Measurements from ENCODE around the gene SV2B.

SV2B gene

DNA sequence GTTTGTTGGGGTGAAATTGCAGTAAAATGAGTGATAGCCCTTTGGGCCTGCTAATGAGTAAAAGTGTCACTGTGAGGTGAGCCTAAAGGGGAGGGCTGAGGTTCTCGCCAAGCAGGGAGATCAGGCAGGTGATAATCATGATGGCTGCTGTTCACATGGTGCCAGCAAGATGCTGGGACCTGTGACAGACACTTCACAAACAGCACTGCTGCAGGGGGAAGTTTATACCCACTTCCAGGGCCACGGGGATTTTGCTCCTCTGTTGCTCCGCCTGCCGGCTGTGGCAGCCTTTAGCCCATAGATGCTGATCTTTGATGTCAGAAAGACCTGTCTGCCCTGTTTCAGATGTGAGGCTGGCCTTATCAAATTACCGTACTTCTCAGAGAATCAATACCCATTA, 96.7 kb downstream of the SV2B start:
- no peak overlapping the region for H2BK12ac ChIP-seq (ENCODE audit: low read length)
- no peaks in the 10 kb centered on the region for H3K9me3 ChIP-seq (ENCODE audit: insufficient read depth, low read depth, low read length)
- no peaks in the 10 kb centered on the region for H3K4me1 ChIP-seq (ENCODE audit: control insufficient read depth in 1 of 2, insufficient read depth in 2 of 2, low read length in 2 of 2)
- H3K4ac ChIP-seq (ENCODE audit: low read depth, low read length): no peak overlapping the region
- no peaks in the 10 kb centered on the region for H3K36me3 ChIP-seq (ENCODE audit: control insufficient read depth in 1 of 2, insufficient read depth in 2 of 2, low read length in 2 of 2)
- no peak overlapping the region for H2AFZ ChIP-seq (ENCODE audit: insufficient read depth, low read length, poor library complexity)
- no peak overlapping the region for H2AK5ac ChIP-seq (ENCODE audit: low read length)
- no peak overlapping the region for H3K18ac ChIP-seq (ENCODE audit: low read length)
- no CpG with 5 or more reads among the region's 5 CpGs for WGBS (ENCODE audit: extremely low coverage, insufficient coverage, insufficient read length)
- H3K79me1 ChIP-seq (ENCODE audit: low read length): no peaks in the 10 kb centered on the region
- H4K8ac ChIP-seq (ENCODE audit: low read depth, low read length): no peak overlapping the region
- no peak overlapping the region for H3K9ac ChIP-seq (ENCODE audit: low read length)
- no peak overlapping the region for H4K91ac ChIP-seq (ENCODE audit: low read depth, low read length)
- H3K27ac ChIP-seq (ENCODE audit: low read depth, low read length): no peak overlapping the region
- H3K4me3 ChIP-seq (ENCODE audit: low read depth, low read length): no peak overlapping the region
- no peak overlapping the region for H3K4me2 ChIP-seq (ENCODE audit: low read length)
- H3K27me3 ChIP-seq (ENCODE audit: insufficient read depth, low read length): no peaks in the 10 kb centered on the region
- H3K79me2 ChIP-seq (ENCODE audit: control insufficient read depth, insufficient read depth, low read length, poor library complexity): no peaks in the 10 kb centered on the region
- H2BK120ac ChIP-seq (ENCODE audit: insufficient read depth, low read length, poor library complexity): no peak overlapping the region
- no peak overlapping the region for H2BK5ac ChIP-seq (ENCODE audit: low read depth, low read length, poor library complexity)
- no peak overlapping the region for H3K14ac ChIP-seq (ENCODE audit: low read length)
- no peak for DNase-seq
- no peak overlapping the region for H4K12ac ChIP-seq (ENCODE audit: low read depth, low read length)
- H3K23ac ChIP-seq (ENCODE audit: low read length): no peak overlapping the region

DNA sequence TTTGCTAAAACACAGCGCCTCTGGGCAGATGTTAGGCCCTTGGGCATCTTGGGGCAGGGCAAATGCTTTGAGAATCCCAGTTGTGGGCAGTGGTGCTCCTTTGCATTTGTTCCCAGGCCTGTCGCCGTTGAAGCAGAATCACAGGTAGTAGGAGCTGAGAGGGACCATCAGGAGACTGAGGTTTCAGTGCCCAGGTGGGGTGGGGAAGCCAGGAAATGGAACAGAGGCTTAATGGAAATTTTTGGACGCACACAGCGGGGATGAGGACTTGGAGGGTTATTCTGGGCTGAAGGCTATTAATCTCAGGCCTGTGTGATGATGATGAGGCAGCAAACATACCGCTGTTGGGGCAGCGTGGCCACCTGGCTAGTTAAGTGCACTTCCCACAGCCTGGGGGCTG, 99.5 kb downstream of the SV2B start:
- H3K9me3 ChIP-seq (ENCODE audit: insufficient read depth, low read depth, low read length): no peaks in the 10 kb centered on the region
- WGBS (ENCODE audit: extremely low coverage, insufficient coverage, insufficient read length): no CpG with 5 or more reads among the region's 7 CpGs

DNA sequence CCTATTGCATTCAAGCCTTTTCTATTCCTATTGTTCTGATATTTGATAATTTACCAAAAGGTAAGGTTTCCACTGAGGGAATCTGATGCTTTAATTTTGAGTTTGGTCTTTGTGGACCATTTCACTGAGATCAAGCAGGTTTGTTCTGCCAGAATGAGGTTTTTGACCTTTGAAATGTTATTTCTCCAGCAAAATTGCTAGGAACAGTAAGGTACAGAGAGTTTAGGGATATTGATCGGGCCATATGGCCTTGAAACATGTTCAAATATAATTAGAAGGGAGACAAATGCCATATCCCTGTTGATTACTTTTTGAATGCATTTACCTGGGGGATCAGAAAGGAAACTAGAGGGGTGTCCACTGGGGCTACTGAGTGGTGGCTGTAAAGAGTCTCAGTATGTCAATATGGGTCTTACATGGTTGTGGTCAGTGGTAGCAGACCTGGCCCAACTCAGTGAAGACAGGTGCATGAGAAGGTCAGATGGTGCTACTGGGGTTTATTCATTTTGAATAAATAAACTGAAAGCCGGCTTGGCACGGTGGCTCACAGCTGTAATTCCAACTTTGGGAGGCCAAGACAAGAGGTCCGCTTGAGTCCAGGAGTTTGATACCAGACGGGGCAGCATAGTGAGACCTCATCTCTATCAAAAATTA, 100.2 kb downstream of the SV2B start:
- Histone ChIP-seq H3K9me3 (ENCODE audit: insufficient read depth, low read depth, low read length) (no peaks in the 10 kb centered on the region), H4K12ac (ENCODE audit: low read depth, low read length) (no peak overlapping the region), H3K14ac (ENCODE audit: low read length) (no peak overlapping the region), H3K4ac (ENCODE audit: low read depth, low read length) (no peak overlapping the region), H2AK5ac (ENCODE audit: low read length) (no peak overlapping the region), H2AFZ (ENCODE audit: insufficient read depth, low read length, poor library complexity) (no peak overlapping the region), H2BK12ac (ENCODE audit: low read length) (no peak overlapping the region), H2BK5ac (ENCODE audit: low read depth, low read length, poor library complexity) (no peak overlapping the region), H4K91ac (ENCODE audit: low read depth, low read length) (no peak overlapping the region), H3K4me3 (ENCODE audit: low read depth, low read length) (no peak overlapping the region), H3K4me1 (ENCODE audit: control insufficient read depth in 1 of 2, insufficient read depth in 2 of 2, low read length in 2 of 2) (no peaks in the 10 kb centered on the region), H3K27me3 (ENCODE audit: insufficient read depth, low read length) (no peaks in the 10 kb centered on the region), H3K9ac (ENCODE audit: low read length) (no peak overlapping the region), H3K4me2 (ENCODE audit: low read length) (no peak overlapping the region), H3K79me1 (ENCODE audit: low read length) (no peaks in the 10 kb centered on the region), H2BK120ac (ENCODE audit: insufficient read depth, low read length, poor library complexity) (no peak overlapping the region), H3K79me2 (ENCODE audit: control insufficient read depth, insufficient read depth, low read length, poor library complexity) (no peaks in the 10 kb centered on the region), H4K8ac (ENCODE audit: low read depth, low read length) (no peak overlapping the region), H3K36me3 (ENCODE audit: control insufficient read depth in 1 of 2, insufficient read depth in 2 of 2, low read length in 2 of 2) (no peaks in the 10 kb centered on the region), H3K23ac (ENCODE audit: low read length) (no peak overlapping the region), H3K18ac (ENCODE audit: low read length) (no peak overlapping the region), H3K27ac (ENCODE audit: low read depth, low read length) (no peak overlapping the region)
- WGBS (ENCODE audit: extremely low coverage, insufficient coverage, insufficient read length): no CpG with 5 or more reads among the region's 5 CpGs
- no peak for DNase-seq

More for the DNA sequence above, 99.5 kb downstream of the SV2B start:
- Histone ChIP-seq H4K12ac (ENCODE audit: low read depth, low read length) (no peak overlapping the region), H3K14ac (ENCODE audit: low read length) (no peak overlapping the region), H2BK120ac (ENCODE audit: insufficient read depth, low read length, poor library complexity) (no peak overlapping the region), H2AFZ (ENCODE audit: insufficient read depth, low read length, poor library complexity) (no peak overlapping the region), H3K4me3 (ENCODE audit: low read depth, low read length) (no peak overlapping the region), H3K79me2 (ENCODE audit: control insufficient read depth, insufficient read depth, low read length, poor library complexity) (no peaks in the 10 kb centered on the region), H3K9ac (ENCODE audit: low read length) (no peak overlapping the region), H3K36me3 (ENCODE audit: control insufficient read depth in 1 of 2, insufficient read depth in 2 of 2, low read length in 2 of 2) (no peaks in the 10 kb centered on the region), H3K27me3 (ENCODE audit: insufficient read depth, low read length) (no peaks in the 10 kb centered on the region), H3K79me1 (ENCODE audit: low read length) (no peaks in the 10 kb centered on the region), H2BK5ac (ENCODE audit: low read depth, low read length, poor library complexity) (no peak overlapping the region), H4K91ac (ENCODE audit: low read depth, low read length) (no peak overlapping the region), H3K27ac (ENCODE audit: low read depth, low read length) (no peak overlapping the region), H3K18ac (ENCODE audit: low read length) (no peak overlapping the region), H4K8ac (ENCODE audit: low read depth, low read length) (no peak overlapping the region), H3K4me2 (ENCODE audit: low read length) (no peak overlapping the region), H3K4me1 (ENCODE audit: control insufficient read depth in 1 of 2, insufficient read depth in 2 of 2, low read length in 2 of 2) (no peaks in the 10 kb centered on the region), H3K23ac (ENCODE audit: low read length) (no peak overlapping the region), H3K4ac (ENCODE audit: low read depth, low read length) (no peak overlapping the region), H2BK12ac (ENCODE audit: low read length) (no peak overlapping the region), H2AK5ac (ENCODE audit: low read length) (no peak overlapping the region)
- no peak for DNase-seq

- no peaks in the 10 kb centered on the region for H3K79me1 ChIP-seq (ENCODE audit: low read length)
- H2AFZ ChIP-seq (ENCODE audit: insufficient read depth, low read length, poor library complexity): no peak overlapping the region
- H3K4me3 ChIP-seq (ENCODE audit: low read depth, low read length): no peak overlapping the region
- H2BK120ac ChIP-seq (ENCODE audit: insufficient read depth, low read length, poor library complexity): no peak overlapping the region
- no peak overlapping the region for H3K4me2 ChIP-seq (ENCODE audit: low read length)
- no peak overlapping the region for H3K14ac ChIP-seq (ENCODE audit: low read length)
- DNase-seq: no peak
- no peaks in the 10 kb centered on the region for H3K9me3 ChIP-seq (ENCODE audit: insufficient read depth, low read depth, low read length)
- H2AK5ac ChIP-seq (ENCODE audit: low read length): no peak overlapping the region
- H3K79me2 ChIP-seq (ENCODE audit: control insufficient read depth, insufficient read depth, low read length, poor library complexity): no peaks in the 10 kb centered on the region
- no peak overlapping the region for H3K4ac ChIP-seq (ENCODE audit: low read depth, low read length)
- no peak overlapping the region for H3K18ac ChIP-seq (ENCODE audit: low read length)
- H3K27me3 ChIP-seq (ENCODE audit: insufficient read depth, low read length): no peaks in the 10 kb centered on the region
- no peak overlapping the region for H4K91ac ChIP-seq (ENCODE audit: low read depth, low read length)
- H3K27ac ChIP-seq (ENCODE audit: low read depth, low read length): no peak overlapping the region
- no peak overlapping the region for H3K9ac ChIP-seq (ENCODE audit: low read length)
- no peak overlapping the region for H2BK12ac ChIP-seq (ENCODE audit: low read length)
- no peak overlapping the region for H2BK5ac ChIP-seq (ENCODE audit: low read depth, low read length, poor library complexity)
- no peaks in the 10 kb centered on the region for H3K4me1 ChIP-seq (ENCODE audit: control insufficient read depth in 1 of 2, insufficient read depth in 2 of 2, low read length in 2 of 2)
- no peak overlapping the region for H3K23ac ChIP-seq (ENCODE audit: low read length)
- no peak overlapping the region for H4K8ac ChIP-seq (ENCODE audit: low read depth, low read length)
- no peak overlapping the region for H4K12ac ChIP-seq (ENCODE audit: low read depth, low read length)
- H3K36me3 ChIP-seq (ENCODE audit: control insufficient read depth in 1 of 2, insufficient read depth in 2 of 2, low read length in 2 of 2): no peaks in the 10 kb centered on the region
Measured at GRCh38 chr15:91202510-91203102, 102.5 kb downstream of the SV2B start.
